ENCODE measurements around the gene SMURF2. TPM values are rescaled to one million over a fixed set of nuclear protein-coding genes. Genes with fewer than 3 reads are reported as not detected.

Gene SMURF2
- total RNA-seq, 1 donor = 90.5 TPM

- Histone ChIP-seq H3K36me3 (ENCODE audit: insufficient read depth, low read length) (peaks cover 14% of the 10 kb centered on the region), H3K27ac (ENCODE audit: low read depth, low read length) (no peak overlapping the region), H3K4me1 (ENCODE audit: insufficient read depth, low read length) (peaks cover 39% of the 10 kb centered on the region)
Observed at GRCh38 chr17:64627797-64628196, 34.3 kb downstream of the SMURF2 start.

GRCh38 chr17:64626827-64627226 lies 35.3 kb downstream of the SMURF2 start:
- H3K4me2 ChIP-seq (ENCODE audit: insufficient read depth, low read length) = no peak overlapping the region
- H3K36me3 ChIP-seq (ENCODE audit: insufficient read depth, low read length) = peaks cover 14% of the 10 kb centered on the region
- no peaks in the 10 kb centered on the region for H3K9me3 ChIP-seq (ENCODE audit: low read depth, low read length)
- H3K4me1 ChIP-seq (ENCODE audit: insufficient read depth, low read length) = peaks cover 34% of the 10 kb centered on the region
- no peak overlapping the region for H2AFZ ChIP-seq (ENCODE audit: low read length)
- H3K27ac ChIP-seq (ENCODE audit: low read depth, low read length) = peak overlapping the region; percentile 3
- peaks cover 82% of the 10 kb centered on the region for H4K20me1 ChIP-seq (ENCODE audit: insufficient read depth, low read length)
- peaks cover 99% of the 10 kb centered on the region for H3K79me2 ChIP-seq (ENCODE audit: insufficient read depth, low read length)
- no peaks in the 10 kb centered on the region for H3K27me3 ChIP-seq (ENCODE audit: insufficient read depth, low read length)
- no peak overlapping the region for H3K4me3 ChIP-seq (ENCODE audit: insufficient read depth, low read length)
- DNase-seq (ENCODE audit: insufficient read length, low spot score, missing footprints) = no peak
- no peak for TF ChIP-seq CTCF (IDR thresholded peaks at IDR 0.05; ENCODE audit: extremely low read depth, low read depth, low read length)

More at GRCh38 chr17:64627797-64628196, 34.3 kb downstream of the SMURF2 start:
- TF ChIP-seq CTCF (IDR thresholded peaks at IDR 0.05; ENCODE audit: extremely low read depth, low read depth, low read length) = no peak
- no peaks in the 10 kb centered on the region for H3K9me3 ChIP-seq (ENCODE audit: low read depth, low read length)
- peaks cover 100% of the 10 kb centered on the region for H3K79me2 ChIP-seq (ENCODE audit: insufficient read depth, low read length)
- H3K27me3 ChIP-seq (ENCODE audit: insufficient read depth, low read length) = no peaks in the 10 kb centered on the region
- H4K20me1 ChIP-seq (ENCODE audit: insufficient read depth, low read length) = peaks cover 85% of the 10 kb centered on the region
- no peak overlapping the region for H3K4me3 ChIP-seq (ENCODE audit: insufficient read depth, low read length)
- no peak for DNase-seq (ENCODE audit: insufficient read length, low spot score, missing footprints)
- no peak overlapping the region for H3K4me2 ChIP-seq (ENCODE audit: insufficient read depth, low read length)
- H2AFZ ChIP-seq (ENCODE audit: low read length) = no peak overlapping the region

- no peak for TF ChIP-seq CTCF (IDR thresholded peaks at IDR 0.05; ENCODE audit: extremely low read depth, low read depth, low read length)
- Histone ChIP-seq H3K27ac (ENCODE audit: low read depth, low read length) (no peak overlapping the region), H2AFZ (ENCODE audit: low read length) (no peak overlapping the region), H3K79me2 (ENCODE audit: insufficient read depth, low read length) (peaks cover 97% of the 10 kb centered on the region), H3K27me3 (ENCODE audit: insufficient read depth, low read length) (no peaks in the 10 kb centered on the region), H3K9me3 (ENCODE audit: low read depth, low read length) (no peaks in the 10 kb centered on the region), H3K36me3 (ENCODE audit: insufficient read depth, low read length) (peaks cover 19% of the 10 kb centered on the region), H3K4me2 (ENCODE audit: insufficient read depth, low read length) (no peak overlapping the region), H3K4me1 (ENCODE audit: insufficient read depth, low read length) (peaks cover 35% of the 10 kb centered on the region), H4K20me1 (ENCODE audit: insufficient read depth, low read length) (peaks cover 80% of the 10 kb centered on the region), H3K4me3 (ENCODE audit: insufficient read depth, low read length) (no peak overlapping the region)
- no peak for DNase-seq (ENCODE audit: insufficient read length, low spot score, missing footprints)
Observed at GRCh38 chr17:64625541-64625940, 36.6 kb downstream of the SMURF2 start.

GRCh38 chr17:64622931-64623654 lies 39.0 kb downstream of the SMURF2 start:
- TF ChIP-seq CTCF (IDR thresholded peaks at IDR 0.05; ENCODE audit: extremely low read depth, low read depth, low read length) = no peak
- Histone ChIP-seq H3K4me3 (ENCODE audit: insufficient read depth, low read length) (no peak overlapping the region), H3K27ac (ENCODE audit: low read depth, low read length) (peak overlapping the region; percentile 47)

More at GRCh38 chr17:64622931-64623654, 39.0 kb downstream of the SMURF2 start:
- Histone ChIP-seq H2AFZ (ENCODE audit: low read length) (no peak overlapping the region), H3K27me3 (ENCODE audit: insufficient read depth, low read length) (no peaks in the 10 kb centered on the region), H3K4me1 (ENCODE audit: insufficient read depth, low read length) (peaks cover 48% of the 10 kb centered on the region), H3K4me2 (ENCODE audit: insufficient read depth, low read length) (peak overlapping the region; percentile 38), H3K79me2 (ENCODE audit: insufficient read depth, low read length) (peaks cover 97% of the 10 kb centered on the region), H3K9me3 (ENCODE audit: low read depth, low read length) (no peaks in the 10 kb centered on the region), H3K36me3 (ENCODE audit: insufficient read depth, low read length) (peaks cover 12% of the 10 kb centered on the region), H4K20me1 (ENCODE audit: insufficient read depth, low read length) (peaks cover 79% of the 10 kb centered on the region)
- peak; percentile 63 for DNase-seq (ENCODE audit: insufficient read length, low spot score, missing footprints)
